SU-DHL-6 (cell line): ENCODE results near the gene PXK.

ENCODE experiments used
- EZH2phosphoT487 ChIP-seq: fragments of 200-600 bp; sonication (generic), shearing (Covaris generic); conservative IDR thresholded peaks from 2 replicates; pipeline ENCODE4 v1.6.1; 2018; ENCODE audit warnings: mild to moderate bottlenecking, antibody characterized with exemption, low read length, moderate library complexity, mixed read lengths
- TF ChIP-seq, protein P1 (sequence below): fragments of 200-600 bp; sonication (generic); IDR thresholded peaks from one replicate; pipeline ENCODE4 v1.5.1; 2017; ENCODE audit warnings: antibody characterized with exemption, mild to moderate bottlenecking, low read length, moderate library complexity; ENCODE audit not compliant: insufficient read depth, poor library complexity, severe bottlenecking

DNA sequence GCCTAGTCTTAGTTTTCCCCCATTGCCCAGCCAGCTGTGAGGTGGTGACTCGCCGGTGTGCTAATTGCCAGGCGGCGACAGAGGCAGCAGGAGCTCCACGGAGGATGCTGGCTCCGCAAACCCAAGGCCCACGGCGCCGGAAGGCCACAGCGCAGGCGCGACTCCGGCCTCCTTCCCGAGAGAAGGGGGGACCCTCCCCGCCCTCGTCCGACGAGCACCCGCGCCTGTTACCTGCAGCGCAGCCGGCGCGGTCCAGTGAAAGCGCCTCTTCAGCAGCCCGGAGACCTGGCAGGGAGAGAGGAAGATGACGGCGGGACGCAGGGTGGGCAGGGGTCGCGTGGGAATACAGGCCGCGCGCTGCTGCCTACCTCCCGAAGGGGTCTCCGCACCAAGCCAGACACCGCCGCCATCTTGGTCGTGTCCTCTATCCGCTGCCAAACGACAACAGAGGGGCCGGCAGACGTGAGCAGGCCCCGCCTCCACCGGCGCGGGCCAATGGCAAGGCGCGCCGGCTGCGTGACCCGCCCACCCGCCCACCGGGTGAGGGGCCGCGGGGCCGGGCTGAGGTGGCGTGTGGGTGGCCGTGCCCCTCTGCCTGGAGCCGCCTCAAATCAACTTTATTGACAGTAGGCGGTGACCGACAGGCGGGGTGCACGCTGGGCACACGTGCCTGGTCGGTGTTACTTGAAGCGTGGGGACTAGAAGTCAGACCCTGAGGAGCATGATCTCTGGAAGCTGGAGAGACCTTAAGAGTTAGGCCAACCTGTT, 100.9 kb downstream of the PXK start, which contains the start of gene PDHB:
- TF ChIP-seq, protein P1, sequence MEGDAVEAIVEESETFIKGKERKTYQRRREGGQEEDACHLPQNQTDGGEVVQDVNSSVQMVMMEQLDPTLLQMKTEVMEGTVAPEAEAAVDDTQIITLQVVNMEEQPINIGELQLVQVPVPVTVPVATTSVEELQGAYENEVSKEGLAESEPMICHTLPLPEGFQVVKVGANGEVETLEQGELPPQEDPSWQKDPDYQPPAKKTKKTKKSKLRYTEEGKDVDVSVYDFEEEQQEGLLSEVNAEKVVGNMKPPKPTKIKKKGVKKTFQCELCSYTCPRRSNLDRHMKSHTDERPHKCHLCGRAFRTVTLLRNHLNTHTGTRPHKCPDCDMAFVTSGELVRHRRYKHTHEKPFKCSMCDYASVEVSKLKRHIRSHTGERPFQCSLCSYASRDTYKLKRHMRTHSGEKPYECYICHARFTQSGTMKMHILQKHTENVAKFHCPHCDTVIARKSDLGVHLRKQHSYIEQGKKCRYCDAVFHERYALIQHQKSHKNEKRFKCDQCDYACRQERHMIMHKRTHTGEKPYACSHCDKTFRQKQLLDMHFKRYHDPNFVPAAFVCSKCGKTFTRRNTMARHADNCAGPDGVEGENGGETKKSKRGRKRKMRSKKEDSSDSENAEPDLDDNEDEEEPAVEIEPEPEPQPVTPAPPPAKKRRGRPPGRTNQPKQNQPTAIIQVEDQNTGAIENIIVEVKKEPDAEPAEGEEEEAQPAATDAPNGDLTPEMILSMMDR: no peak
- TF ChIP-seq EZH2phosphoT487: no peak
